ENCODE results near the gene SETD4.

SETD4 gene

GRCh38 chr21:36073181-36073580 lies 12.9 kb upstream of the SETD4 start:
- H3K9ac ChIP-seq (ENCODE audit: low read length) = no peak overlapping the region
- H2AFZ ChIP-seq (ENCODE audit: low read depth, low read length) = no peak overlapping the region
- no peaks in the 10 kb centered on the region for H3K9me3 ChIP-seq (ENCODE audit: insufficient read depth, low read length)
- no peaks in the 10 kb centered on the region for H4K20me1 ChIP-seq (ENCODE audit: insufficient read depth, low read length)
- peaks cover 14% of the 10 kb centered on the region for H3K4me1 ChIP-seq (ENCODE audit: low read length)
- no peak overlapping the region for H3K27ac ChIP-seq (ENCODE audit: low read length)
- no peaks in the 10 kb centered on the region for H3K27me3 ChIP-seq (ENCODE audit: low read depth, low read length)
- H3K4me3 ChIP-seq (ENCODE audit: low read length) = no peak overlapping the region
- TF ChIP-seq CTCF (IDR thresholded peaks at IDR 0.05; ENCODE audit: low read depth, low read length) (no peak), EZH2phosphoT487 (IDR thresholded peaks at IDR 0.05; ENCODE audit: low read depth) (no peak)
- no peaks in the 10 kb centered on the region for H3K79me2 ChIP-seq (ENCODE audit: low read length)
- no peak overlapping the region for H3K4me2 ChIP-seq (ENCODE audit: low read length)
- H3K36me3 ChIP-seq (replicated peaks; ENCODE audit: low read depth, low read length) = no peaks in the 10 kb centered on the region

GRCh38 chr21:36072453-36073162 lies 12.3 kb upstream of the SETD4 start:
- no peaks in the 10 kb centered on the region for H3K79me2 ChIP-seq (ENCODE audit: low read length)
- no peaks in the 10 kb centered on the region for H3K9me3 ChIP-seq (ENCODE audit: insufficient read depth, low read length)
- H3K36me3 ChIP-seq (replicated peaks; ENCODE audit: low read depth, low read length) = no peaks in the 10 kb centered on the region
- TF ChIP-seq EZH2phosphoT487 (IDR thresholded peaks at IDR 0.05; ENCODE audit: low read depth) = no peak
- TF ChIP-seq CTCF (IDR thresholded peaks at IDR 0.05; ENCODE audit: low read depth, low read length) = no peak
- no peaks in the 10 kb centered on the region for H4K20me1 ChIP-seq (ENCODE audit: insufficient read depth, low read length)
- no peak overlapping the region for H3K4me3 ChIP-seq (ENCODE audit: low read length)
- H3K4me1 ChIP-seq (ENCODE audit: low read length) = peaks cover 10% of the 10 kb centered on the region
- no peaks in the 10 kb centered on the region for H3K27me3 ChIP-seq (ENCODE audit: low read depth, low read length)
- H3K9ac ChIP-seq (ENCODE audit: low read length) = no peak overlapping the region
- H3K27ac ChIP-seq (ENCODE audit: low read length) = no peak overlapping the region
- H2AFZ ChIP-seq (ENCODE audit: low read depth, low read length) = no peak overlapping the region
- H3K4me2 ChIP-seq (ENCODE audit: low read length) = no peak overlapping the region

GRCh38 chr21:36070999-36071398 lies 10.7 kb upstream of the SETD4 start:
- Histone ChIP-seq H4K20me1 (ENCODE audit: insufficient read depth, low read length) (no peaks in the 10 kb centered on the region), H3K4me2 (ENCODE audit: low read length) (no peak overlapping the region), H3K27ac (ENCODE audit: low read length) (no peak overlapping the region), H3K4me1 (ENCODE audit: low read length) (no peaks in the 10 kb centered on the region), H3K27me3 (ENCODE audit: low read depth, low read length) (no peaks in the 10 kb centered on the region), H3K79me2 (ENCODE audit: low read length) (no peaks in the 10 kb centered on the region), H3K36me3 (replicated peaks; ENCODE audit: low read depth, low read length) (no peaks in the 10 kb centered on the region), H3K9ac (ENCODE audit: low read length) (no peak overlapping the region), H2AFZ (ENCODE audit: low read depth, low read length) (no peak overlapping the region), H3K9me3 (ENCODE audit: insufficient read depth, low read length) (no peaks in the 10 kb centered on the region), H3K4me3 (ENCODE audit: low read length) (no peak overlapping the region)
- TF ChIP-seq EZH2phosphoT487 (IDR thresholded peaks at IDR 0.05; ENCODE audit: low read depth) = no peak
- TF ChIP-seq CTCF (IDR thresholded peaks at IDR 0.05; ENCODE audit: low read depth, low read length) = no peak

- no peak within 1 kb of the TSS for H3K4me2 ChIP-seq (ENCODE audit: low read length)
- TF ChIP-seq CTCF (IDR thresholded peaks at IDR 0.05; ENCODE audit: low read depth, low read length) (no peak), EZH2phosphoT487 (IDR thresholded peaks at IDR 0.05; ENCODE audit: low read depth) (no peak)
- no peaks in the 10 kb centered on the region for H3K4me1 ChIP-seq (ENCODE audit: low read length)
- H3K27me3 ChIP-seq (ENCODE audit: low read depth, low read length) = no peaks in the 10 kb centered on the region
- no peaks in the 10 kb centered on the region for H4K20me1 ChIP-seq (ENCODE audit: insufficient read depth, low read length)
- no peaks in the 10 kb centered on the region for H3K9me3 ChIP-seq (ENCODE audit: insufficient read depth, low read length)
- no peaks in the 10 kb centered on the region for H3K79me2 ChIP-seq (ENCODE audit: low read length)
- H3K9ac ChIP-seq (ENCODE audit: low read length) = no peak within 1 kb of the TSS
- no peak within 1 kb of the TSS for H3K4me3 ChIP-seq (ENCODE audit: low read length)
- H3K36me3 ChIP-seq (replicated peaks; ENCODE audit: low read depth, low read length) = no peaks in the 10 kb centered on the region
- H3K27ac ChIP-seq (ENCODE audit: low read length) = no peak within 1 kb of the TSS
- no peak within 1 kb of the TSS for H2AFZ ChIP-seq (ENCODE audit: low read depth, low read length)
These were observed 9.6 kb upstream of the SETD4 start, which contains the start of gene CBR1 for GRCh38 chr21:36069713-36070583. CBR1 (plus strand) TSS chr21:36070024; CDS start chr21:36070116, 92 bp downstream.
